ENCODE results near the gene PRMT2.
"Not testable (repeated sequence)": the region's sequence is repeated elsewhere in the genome, so short reads cannot be mapped to it uniquely, and the experiment has no call there.

The PRMT2 gene

DNA sequence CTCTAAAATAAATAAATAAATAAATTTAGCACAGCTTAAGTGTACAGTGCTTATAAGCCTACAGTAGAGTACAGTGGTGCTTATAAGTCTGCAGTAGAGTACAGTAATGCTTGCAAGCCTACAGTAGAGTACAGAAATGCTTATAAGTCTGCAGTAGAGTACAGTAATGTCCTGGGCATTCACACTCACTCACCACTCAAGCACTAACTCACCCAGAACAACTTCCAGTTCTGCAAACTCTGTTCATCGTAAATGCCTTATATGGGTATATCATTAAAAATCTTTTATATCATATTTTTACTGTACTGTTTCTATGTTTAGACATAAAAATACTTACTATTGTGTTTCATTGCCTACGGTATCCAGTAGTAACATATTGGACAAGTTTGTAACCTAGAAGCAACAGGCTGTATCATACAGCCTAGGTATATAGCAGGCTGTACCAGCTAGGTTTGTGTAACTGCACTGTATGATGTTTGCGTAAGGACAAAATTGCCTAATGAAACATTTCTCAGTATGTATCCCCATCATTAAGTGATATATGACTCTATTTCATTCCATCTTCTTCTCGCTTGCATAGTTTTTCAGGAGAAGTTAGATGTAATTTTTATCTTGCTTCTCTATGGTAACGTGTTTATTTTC lies 16.6 kb upstream of the PRMT2 start:
- DNase-seq, result no peak

DNA sequence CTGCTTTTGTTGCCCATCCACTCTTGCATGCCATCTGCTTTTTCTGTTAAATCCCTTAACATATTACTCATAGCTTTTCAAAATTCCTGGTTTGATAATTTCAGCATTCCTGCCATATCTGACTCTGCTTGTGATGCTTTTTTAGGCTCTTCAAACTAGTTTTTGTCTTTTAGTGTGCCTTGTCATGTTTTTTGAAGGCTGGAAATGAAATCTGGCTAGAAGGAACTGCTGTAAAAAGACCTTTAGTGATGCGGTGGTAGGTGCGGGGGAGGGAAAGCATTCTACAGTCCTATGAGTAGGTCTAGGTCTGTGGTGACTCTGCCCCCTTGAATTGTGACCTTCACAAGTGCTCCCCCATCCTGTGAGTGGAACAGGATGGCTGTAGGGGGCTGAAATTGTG lies 15.6 kb upstream of the PRMT2 start:
- no peak for DNase-seq

DNA sequence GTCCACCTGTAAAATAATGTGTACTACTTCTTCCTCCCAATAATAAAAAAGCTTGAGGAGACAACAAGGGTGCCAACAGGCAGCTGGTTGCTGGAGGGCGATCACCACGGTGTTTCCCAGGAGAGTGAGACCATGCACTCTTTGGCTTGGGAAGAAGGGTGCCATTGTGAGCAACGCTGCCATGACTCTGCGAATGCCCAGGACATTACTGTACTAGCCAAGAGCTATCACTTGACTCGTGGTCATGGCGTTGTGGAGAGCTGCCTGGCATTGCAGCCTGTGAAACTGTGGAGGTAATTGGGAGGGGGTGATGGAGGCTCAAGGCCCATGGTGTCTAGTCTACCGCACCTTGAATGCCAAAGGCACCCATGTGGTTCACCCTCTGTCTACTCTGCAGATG lies 14.6 kb upstream of the PRMT2 start:
- no peak for DNase-seq

DNA sequence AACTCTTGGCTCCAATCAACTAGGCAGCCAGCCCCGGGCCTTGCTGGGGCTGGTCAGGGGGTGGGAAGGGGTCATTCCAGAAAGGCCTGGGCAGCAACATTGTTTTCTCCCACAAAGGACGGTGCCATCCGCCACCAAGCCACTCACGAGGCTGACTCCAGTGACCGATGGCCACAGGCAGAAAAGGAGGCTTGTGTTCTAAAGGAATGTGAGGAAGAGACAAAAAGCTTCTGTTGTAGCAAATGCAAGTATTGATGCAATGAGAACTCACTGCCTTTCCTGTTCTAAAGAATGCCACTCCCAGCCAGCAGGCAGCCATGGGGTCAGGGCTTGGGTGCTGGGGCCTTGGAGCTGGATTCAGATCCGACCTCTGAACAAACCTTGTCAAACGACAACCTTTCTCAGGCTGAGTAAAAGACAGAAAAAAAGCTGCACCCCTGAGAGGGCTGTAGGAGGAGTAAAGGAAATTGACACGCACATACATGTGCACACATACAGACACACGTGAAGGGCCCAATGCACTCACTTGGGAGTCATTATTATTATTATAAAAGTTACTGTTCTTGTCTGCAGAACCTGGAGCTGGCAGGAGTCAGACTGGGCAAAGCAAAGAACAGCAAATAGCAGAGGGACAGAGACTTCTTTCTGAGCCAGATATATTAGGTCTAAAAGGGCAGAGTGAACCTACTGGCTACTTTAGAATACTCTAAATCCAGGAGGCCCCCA lies 13.9 kb upstream of the PRMT2 start:
- no peak for DNase-seq

DNA sequence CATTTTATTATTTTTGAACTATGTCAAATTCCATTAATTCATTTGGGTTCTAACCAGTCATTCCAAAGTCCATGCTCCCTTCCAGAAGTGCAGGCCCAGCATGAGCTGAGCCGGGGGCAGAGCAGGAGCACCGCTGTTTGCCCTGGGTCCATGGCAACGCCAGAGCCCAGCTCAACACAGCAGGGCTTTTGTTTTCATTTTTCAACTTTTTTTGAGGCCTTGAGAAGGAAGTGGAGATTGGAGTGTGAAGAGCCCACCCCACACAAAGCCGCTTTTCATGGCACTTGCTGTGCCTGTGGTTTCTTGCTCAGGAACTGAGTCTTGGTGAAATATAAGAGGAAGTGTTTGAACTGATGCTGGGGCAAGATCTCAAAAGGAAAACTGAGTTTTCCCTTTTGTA lies 13.2 kb upstream of the PRMT2 start:
- no peak for DNase-seq

DNA sequence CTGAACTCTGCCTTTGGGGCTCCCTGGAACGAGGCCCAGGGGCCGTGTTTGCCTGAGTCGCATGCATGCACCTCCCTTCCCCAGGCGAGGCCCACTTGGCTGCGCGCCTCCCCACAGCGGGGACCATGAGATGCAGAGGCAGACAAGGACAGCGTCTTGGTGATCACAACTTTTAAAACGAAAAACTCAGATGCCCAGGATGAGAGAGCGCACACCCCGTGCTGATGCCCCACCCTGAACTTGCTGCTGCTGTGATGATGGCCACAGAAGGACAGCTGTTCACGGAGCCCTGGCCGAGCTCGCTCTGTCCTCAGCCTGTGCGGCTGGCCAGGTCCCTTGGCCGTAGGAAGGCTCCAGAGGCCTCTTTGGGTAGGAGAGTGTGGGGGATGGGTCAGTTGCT lies 11.4 kb upstream of the PRMT2 start:
- DNase-seq, result no peak

DNA sequence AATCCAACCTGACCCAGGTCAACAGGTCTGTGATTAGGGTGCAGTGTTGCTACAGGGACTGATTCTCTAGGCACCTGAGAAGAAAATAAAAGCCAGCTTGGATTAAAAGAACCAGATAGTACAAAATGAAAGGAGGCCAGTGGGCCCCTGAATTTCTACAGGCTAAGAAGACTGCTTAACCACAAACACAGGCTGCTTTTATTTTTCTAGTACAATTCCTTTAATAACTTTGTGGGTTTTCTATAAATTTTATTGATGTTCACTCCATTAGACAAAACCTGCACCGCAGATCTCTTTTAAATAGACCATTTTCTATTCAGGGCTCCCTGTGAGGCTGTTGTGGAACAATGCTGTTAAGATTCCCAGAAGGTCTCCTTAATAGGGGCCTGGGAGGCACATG lies 9.7 kb upstream of the PRMT2 start:
- no peak for DNase-seq

DNA sequence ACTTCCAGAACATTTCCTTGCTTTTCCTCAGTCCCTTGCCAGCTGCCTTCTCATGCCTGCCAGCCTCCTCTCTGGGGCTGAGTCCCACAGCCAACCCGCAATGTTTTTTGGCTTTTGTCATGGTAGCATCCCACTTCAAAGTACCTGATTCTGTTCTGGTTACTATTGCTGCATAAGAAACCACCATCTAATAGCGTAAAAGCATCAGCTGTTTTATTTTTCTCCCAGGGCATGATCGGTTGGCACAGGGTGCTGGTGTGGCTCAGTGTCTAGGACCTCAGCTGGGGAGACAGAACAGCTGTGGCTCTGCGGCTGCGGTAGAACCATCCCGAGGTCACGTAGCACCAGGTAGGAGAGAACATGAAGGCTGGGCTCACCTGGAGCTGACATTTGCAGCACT lies 8.9 kb upstream of the PRMT2 start:
- DNase-seq, result no peak

DNA sequence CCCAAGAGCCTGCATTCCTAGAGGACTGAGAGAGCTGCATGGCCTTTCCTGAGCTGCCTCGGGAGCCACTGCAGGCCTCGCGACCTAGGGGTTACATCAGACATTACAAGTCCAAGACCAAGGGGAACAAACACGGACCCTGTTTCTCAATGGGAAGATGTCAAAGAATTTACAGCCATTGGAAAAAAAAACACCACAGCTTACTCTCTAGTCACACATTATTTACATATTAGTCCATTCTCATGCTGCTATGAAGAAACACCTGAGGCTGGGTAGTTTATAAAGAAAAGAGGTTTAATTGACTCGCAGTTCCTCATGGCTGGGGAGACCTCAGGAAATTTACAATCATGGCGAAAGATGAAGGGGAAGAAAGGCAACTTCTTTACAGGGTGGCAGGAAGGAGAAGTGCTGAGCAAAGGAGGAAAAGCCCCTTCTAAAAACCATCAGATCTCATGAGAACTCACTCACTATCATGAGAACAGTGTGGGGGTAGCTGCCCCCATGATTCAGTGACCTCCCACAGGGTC lies 8.4 kb upstream of the PRMT2 start:
- DNase-seq, result no peak

DNA sequence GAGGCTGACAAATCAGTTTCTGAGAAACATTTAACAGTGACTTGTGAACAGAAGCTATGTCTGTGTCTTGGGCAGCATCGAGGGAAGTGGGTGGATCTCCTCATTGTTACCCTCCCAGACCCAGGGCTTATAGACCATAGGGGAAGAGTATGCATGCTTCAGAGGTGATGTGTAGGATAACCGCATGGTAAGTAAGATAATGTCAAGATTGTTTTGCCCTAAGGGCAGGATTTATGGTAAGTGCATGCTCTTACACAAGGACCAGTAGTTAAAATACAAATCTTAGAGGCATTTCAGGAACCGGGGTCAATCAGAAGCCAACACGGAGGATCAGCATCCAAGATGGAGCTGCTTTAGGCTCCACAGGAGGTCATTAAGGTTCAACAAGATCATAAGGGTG lies 7.7 kb upstream of the PRMT2 start:
- no peak for DNase-seq

DNA sequence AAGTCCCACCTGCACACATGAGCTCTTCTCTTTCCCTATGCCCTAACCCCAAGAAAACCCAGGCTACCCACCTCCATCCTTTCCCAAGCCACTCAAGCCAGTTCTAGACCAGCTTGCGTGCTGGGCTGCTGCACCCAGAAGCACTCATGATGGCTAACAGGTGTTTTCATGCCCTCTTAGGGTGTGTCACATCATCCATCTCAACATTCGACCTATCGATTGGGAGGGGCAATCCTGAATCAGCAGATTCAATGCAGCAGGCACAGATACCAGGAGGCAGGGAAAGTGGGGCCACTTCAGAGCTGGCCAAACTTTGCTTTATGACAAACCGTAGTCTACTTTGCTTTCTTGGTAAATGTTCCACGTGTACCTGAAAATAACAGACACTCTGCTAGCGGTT lies 6.6 kb upstream of the PRMT2 start:
- no peak for DNase-seq

DNA sequence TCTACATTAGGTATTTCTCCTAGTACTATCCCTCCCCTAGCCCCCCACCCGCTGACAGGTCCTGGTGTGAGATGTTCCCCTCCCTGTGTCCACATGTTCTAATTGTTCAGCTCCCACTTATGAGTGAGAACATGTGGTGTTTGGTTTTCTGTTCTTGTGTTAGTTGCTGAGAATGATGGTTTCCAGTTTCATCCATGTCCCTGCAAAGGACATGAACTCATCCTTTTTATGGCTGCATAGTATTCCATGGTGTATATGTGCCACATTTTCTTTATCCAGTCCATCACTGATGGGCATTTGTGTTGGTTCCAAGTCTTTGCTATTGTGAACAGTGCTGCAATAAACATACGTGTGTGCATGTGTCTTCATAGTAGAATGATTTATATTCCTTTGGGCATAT lies 4.6 kb upstream of the PRMT2 start:
- DNase-seq, result not testable (repeated sequence)

DNA sequence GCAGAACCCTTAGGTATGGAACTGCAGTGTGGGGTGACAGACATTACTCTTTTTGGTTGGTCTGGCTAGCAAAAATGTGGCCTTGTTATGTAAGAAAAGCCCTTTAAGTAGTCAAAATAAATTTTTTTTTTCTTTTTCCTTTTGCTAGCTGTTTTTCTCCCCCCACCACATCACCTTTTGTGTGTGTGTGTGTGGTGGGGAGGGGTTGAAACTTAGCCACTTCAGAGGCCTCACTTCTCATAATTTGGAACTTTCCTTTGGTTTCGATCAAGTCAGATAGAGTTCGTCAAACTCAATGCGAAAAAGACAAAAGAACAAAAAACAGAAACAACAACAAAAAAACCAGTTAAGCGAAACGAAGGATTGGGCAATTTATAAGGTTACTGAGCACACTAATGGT lies 1.9 kb upstream of the PRMT2 start:
- no peak for DNase-seq

DNA sequence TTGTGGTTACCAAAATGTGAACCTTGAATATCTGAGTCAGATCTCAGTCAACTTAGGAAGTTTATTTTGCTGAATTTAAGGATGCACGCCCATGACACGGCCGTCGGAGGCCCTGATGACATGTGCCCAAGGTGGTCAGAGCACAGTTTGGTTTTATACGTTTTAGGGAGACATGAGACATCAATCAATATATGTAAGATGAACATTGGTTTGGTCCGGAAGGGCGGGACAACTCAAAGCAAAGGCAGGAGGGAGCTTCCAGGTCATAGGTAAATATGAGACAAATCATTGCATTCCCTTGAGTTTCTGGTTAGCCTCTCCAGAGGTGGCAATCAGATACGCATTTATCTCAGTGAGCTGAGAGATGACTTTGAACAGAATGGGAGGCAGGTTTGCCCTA lies 1.0 kb upstream of the PRMT2 start:
- no peak for DNase-seq

DNA sequence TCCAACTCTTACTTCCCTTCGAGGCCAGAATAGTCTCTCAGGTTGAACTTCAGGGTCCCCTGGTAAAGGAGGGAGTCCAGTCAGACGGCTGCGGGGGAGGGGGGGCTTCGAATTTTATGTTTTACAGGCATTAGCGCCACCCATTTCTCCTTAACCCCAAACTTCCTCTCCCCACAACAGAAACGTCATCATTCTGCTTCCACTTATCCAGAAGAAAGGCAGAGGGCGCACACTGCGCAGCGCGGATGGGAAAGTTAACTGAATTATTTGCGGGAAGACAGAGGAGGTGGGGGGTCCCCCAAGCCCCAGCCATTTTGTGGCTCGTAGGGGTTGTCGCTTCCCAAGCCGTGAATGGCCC lies 529 bp upstream of the PRMT2 start:
- no peak for DNase-seq

DNA sequence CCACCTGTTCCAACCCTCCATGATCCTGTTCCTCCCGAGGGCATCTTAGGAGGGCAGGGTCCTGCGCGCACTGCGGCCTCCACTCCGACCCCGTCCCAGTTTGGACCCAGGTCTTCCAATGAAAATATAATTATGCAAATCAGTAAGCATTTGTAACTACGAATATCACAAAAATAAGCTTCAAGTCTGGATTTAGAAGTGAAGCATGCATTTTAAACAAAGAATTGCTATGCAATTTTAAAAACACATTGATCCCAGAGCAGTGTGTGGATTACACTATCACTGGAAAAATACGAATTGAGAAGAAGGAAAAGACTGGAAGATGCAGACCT lies 673 bp downstream of the PRMT2 start:
- DNase-seq, result no peak

DNA sequence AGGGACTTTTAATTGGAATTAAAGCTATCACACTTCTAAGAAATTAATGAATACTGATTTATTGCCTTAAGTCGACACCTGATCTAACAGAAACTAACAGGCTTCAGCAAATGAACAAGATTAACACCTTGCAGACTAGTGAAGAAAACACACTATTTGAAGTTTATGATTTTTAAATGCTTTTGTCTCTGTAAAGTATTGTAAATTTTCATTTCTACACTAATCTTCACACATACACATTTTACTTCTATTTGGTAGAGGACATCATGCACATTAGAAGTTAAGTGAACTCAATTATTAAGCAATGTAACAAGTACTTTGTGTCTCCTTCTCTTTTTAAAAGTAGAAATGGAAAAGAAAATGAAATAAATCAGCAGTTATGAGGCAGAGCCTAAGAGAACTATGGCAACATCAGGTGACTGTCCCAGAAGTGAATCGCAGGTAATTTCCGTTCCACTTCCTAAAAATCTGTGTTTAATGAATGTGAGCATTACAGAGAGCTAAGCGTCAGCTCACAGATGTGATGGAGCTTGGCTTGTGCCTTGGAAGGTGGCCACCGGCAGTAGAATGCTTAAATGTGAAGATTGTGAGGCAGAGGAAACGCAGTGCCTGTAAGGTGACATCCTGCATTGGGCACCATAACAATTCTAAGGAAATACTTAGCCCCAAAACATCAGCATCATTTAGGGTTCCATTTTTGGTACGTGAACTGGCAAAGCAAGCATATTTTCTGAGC lies 1.2 kb downstream of the PRMT2 start:
- no peak for DNase-seq

DNA sequence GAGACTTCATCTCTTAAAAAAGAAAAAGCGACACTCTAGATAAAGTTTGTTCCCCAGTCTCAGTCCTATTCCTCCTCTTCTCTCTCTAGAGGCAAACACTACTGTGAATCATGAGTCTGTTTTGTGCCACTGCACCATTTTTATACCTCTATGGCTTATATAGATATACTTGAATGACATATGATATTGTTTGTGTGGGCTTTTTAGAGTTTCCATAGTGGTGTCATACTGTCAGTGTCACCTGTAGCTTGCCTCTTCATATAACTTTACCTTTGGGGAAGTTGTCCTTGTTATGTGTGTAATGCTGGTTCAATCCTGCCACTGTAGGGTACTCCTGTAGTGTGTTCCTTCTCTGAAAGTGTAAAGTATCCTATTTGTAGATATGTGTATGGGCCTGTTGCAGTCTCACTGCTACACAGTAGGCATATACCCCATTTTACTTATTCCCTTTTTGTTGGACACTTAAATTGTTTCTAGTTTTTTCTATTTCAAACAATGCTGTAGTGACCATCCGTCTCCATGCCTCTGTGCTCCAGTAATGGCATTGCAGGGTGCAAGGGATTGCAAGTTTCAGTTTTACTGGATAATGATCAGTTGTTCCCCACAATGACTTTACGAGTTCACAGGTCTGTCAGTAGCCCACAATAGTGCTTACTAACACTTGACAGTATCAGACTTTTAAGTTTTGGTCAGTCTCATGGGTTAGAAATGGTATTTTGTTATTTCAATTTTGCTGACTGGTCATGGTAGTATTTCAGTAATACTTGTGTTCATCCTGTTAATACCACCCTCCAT lies 2.7 kb downstream of the PRMT2 start:
- no peak for DNase-seq

DNA sequence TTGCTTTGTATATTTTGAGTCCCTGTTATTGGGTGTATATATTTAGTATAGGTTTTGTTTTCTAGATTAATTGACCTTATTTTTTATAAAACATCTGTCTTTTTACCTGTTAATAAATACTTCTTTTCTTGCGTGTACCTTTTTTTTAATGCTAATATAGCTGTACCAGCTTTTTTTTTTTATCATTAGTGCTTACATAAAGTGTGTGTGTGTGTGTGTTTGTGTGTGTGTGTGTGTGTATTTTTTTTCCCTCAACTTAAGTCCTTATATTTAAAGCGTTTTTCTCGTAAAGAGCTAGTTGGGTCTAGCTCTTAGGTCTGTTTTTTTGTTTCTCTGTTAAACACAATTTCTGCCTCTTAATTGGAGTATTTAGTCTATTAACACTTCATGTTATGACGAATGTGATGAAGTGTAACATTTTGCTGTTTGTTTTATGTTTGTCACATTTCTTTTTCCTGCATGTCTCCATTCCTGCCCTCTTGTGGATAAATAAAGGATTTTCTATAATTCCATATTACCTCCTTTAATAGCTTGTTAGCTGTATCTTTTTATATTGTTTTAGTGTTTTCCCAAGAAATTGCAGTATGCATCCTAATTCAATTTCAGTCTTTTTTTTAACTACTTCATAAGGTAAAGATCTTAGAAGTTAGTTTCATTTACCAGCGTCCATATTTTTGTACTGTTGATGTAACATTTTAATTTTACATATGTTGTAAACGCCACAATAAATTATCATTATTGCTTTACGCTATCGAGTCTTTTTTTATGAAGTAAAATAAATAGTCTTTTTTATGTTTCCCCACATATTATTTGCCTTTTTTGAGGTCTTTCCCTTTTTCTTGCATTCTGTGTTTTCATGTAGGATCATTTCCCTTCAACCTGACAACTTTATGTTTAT lies 4.3 kb downstream of the PRMT2 start:
- no peak for DNase-seq

DNA sequence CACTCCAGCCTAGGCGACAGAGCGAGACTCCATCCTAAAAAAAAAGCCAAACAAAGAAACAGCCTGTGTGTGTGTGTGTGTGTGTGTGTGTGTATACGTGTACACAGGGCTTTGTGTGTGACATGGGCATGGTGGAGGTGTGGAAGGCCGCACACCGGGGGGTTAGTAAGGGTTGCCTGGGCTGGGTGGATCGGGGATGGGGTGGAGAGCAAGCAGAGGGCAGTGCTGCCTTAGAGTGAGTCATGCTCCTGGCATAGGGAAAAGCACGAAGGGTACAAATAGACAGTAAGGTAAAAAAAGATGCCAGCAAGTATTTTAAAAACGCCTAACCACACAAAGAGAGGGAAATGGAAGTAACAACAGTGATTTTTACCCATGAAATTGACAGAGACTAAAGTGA lies 6.2 kb downstream of the PRMT2 start:
- DNase-seq, result no peak

DNA sequence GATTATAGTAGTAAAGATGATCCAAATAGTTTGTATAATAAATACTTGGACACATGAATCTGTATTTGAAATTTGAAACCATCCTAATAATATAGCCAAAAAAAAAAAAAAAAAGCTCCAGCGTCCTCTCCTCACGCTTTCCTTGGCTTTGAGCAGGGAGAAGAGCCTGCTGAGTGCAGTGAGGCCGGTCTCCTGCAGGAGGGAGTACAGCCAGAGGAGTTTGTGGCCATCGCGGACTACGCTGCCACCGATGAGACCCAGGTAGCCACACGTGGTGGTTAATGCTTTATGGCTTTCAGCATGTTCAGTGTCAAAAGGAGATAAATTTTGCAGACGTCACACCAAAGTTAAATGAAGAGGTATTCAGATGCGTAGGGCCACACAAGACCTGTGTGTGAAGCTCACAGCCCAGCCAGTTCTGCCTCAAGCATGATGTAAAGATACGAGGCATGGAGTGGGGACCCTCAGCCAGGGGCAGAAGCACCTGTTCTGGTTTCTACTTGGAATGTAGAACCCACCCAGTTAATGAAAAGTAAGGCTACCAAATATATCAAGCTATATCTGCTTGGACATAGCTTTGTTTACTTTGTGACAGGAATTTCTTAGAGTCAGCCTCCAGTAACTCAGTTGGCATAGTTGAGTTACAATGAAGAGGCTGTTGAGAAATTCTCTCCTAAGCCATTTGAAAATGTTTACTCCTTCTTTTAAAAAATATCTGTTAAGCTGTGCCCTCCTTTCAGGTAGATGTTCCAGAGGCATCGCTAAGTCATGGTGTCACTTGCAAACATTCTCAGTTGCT lies 8.1 kb downstream of the PRMT2 start:
- no peak for DNase-seq

DNA sequence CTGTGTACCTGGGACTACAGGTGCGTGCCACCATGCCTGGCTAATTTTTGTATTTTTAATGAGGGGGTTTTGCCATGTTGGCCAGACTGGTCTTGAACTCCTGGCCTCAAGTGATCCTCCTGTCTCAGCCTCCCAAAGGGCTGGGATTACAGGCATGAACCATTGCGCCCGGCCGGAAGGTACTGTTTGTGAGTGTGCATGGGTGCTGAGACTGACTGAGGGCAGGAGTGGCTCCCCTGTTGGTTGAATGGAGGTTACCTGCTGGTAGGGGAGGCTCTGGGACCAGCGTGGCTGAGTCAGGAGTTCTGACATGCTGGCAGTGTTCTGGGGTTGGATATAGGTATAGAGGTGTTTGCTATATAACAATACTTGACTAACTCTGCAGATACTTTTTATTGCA lies 10.4 kb downstream of the PRMT2 start:
- no peak for DNase-seq

Data from activated T-cell treated with anti-CD3 and anti-CD28 coated beads for 4 hours (primary cell).